Type B pancreatic cell (in vitro differentiated cells): Measurements from ENCODE around the gene HPCAL1. TPM values are rescaled to one million over a fixed set of nuclear protein-coding genes. Genes with fewer than 3 reads are reported as not detected.

Experiments used
- DNase-seq: peaks from one replicate; pipeline ENCODE4 v3.0.0; 2021; ENCODE audit warnings: mixed read lengths; ENCODE audit not compliant: unreplicated experiment; ENCODE audit errors: extremely low spot score
- H3K27ac Mint-ChIP-seq: 2 replicates; pipeline ENCODE4 v1.8.0; 2021; ENCODE audit warnings: mild to moderate bottlenecking, mixed read lengths
- H3K27me3 Mint-ChIP-seq: 2 replicates; pipeline ENCODE4 v1.8.0; 2021; ENCODE audit warnings: mixed read lengths
- H3K36me3 Mint-ChIP-seq: 2 replicates; pipeline ENCODE4 v1.8.0; 2021; ENCODE audit warnings: mixed read lengths
- H3K4me1 Mint-ChIP-seq: one replicate; pipeline ENCODE4 v1.8.0; 2021; ENCODE audit warnings: mixed read lengths; ENCODE audit not compliant: unreplicated experiment
- H3K4me3 Mint-ChIP-seq: 2 replicates; pipeline ENCODE4 v1.8.0; 2021; ENCODE audit warnings: mild to moderate bottlenecking, mixed read lengths
- H3K9me3 Mint-ChIP-seq: 2 replicates; pipeline ENCODE4 v1.8.0; 2021; ENCODE audit warnings: mixed read lengths
- total RNA-seq: library from RNA; stranded (reverse); gene quantifications from 2 replicates; pipeline ENCODE4 v1.2.1, GENCODE V29; 2021; ENCODE audit warnings: low replicate concordance
- TF ChIP-seq, protein P1 (sequence below): fragments of 200-600 bp; sonication (generic); conservative IDR thresholded peaks from 2 replicates; pipeline ENCODE4 v1.5.0; 2021; ENCODE audit warnings: antibody characterized with exemption, mild to moderate bottlenecking

Gene HPCAL1
- total RNA-seq, 1 donor from 2014 or later: 17.8 TPM

DNA sequence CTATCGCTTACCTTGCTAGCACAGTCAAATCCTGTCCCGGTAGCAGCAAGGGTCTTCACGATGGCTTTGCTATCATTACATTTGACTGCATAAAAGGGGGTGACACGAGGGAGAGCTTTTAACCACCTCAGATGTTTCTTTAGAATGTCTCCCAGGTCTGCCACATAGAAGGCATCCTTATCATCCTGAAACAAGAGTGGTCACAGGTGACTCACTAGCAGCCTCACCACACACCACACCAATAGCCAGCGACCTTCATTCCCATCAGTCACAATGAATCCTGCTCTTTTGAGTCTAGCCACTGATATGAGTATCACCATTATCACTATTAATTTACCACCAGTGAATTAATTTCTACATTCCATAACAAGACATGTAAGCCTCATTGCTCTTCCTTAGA lies 141.8 kb downstream of the HPCAL1 start:
- Mint-ChIP-seq H3K4me3 (no peak overlapping the region), H3K36me3 (peaks cover 33% of the 10 kb centered on the region), H3K27ac (no peak overlapping the region), H3K27me3 (peaks cover 3% of the 10 kb centered on the region), H3K9me3 (no peaks in the 10 kb centered on the region), H3K4me1 (peaks cover 5% of the 10 kb centered on the region)
- TF ChIP-seq, protein P1, sequence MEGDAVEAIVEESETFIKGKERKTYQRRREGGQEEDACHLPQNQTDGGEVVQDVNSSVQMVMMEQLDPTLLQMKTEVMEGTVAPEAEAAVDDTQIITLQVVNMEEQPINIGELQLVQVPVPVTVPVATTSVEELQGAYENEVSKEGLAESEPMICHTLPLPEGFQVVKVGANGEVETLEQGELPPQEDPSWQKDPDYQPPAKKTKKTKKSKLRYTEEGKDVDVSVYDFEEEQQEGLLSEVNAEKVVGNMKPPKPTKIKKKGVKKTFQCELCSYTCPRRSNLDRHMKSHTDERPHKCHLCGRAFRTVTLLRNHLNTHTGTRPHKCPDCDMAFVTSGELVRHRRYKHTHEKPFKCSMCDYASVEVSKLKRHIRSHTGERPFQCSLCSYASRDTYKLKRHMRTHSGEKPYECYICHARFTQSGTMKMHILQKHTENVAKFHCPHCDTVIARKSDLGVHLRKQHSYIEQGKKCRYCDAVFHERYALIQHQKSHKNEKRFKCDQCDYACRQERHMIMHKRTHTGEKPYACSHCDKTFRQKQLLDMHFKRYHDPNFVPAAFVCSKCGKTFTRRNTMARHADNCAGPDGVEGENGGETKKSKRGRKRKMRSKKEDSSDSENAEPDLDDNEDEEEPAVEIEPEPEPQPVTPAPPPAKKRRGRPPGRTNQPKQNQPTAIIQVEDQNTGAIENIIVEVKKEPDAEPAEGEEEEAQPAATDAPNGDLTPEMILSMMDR: no peak
- DNase-seq: no peak

DNA sequence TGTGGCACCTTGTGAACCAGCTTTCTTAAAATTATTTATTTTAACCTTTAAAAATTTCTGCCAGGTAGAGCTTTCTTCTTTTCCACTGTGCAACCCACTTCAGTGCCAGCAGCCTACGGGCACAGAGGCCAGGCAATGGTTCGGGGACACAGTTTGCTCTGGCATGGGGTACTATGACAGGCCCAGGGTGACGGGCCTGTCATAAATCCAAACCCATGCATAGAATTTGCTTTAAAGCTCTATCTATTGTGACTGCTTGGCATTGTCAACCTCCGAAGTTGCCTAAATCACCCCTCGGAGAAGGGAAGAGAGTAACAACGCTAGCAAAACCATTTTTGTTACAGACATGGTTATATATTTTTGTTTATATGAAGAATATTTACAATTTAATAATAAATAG lies 143.9 kb downstream of the HPCAL1 start:
- peaks cover 3% of the 10 kb centered on the region for H3K27me3 Mint-ChIP-seq
- H3K9me3 Mint-ChIP-seq: no peaks in the 10 kb centered on the region
- H3K4me3 Mint-ChIP-seq: peak overlapping the region; percentile 81
- H3K36me3 Mint-ChIP-seq: peaks cover 26% of the 10 kb centered on the region
- peaks cover 5% of the 10 kb centered on the region for H3K4me1 Mint-ChIP-seq
- H3K27ac Mint-ChIP-seq: no peak overlapping the region
- DNase-seq: no peak
- TF ChIP-seq, protein P1: no peak

DNA sequence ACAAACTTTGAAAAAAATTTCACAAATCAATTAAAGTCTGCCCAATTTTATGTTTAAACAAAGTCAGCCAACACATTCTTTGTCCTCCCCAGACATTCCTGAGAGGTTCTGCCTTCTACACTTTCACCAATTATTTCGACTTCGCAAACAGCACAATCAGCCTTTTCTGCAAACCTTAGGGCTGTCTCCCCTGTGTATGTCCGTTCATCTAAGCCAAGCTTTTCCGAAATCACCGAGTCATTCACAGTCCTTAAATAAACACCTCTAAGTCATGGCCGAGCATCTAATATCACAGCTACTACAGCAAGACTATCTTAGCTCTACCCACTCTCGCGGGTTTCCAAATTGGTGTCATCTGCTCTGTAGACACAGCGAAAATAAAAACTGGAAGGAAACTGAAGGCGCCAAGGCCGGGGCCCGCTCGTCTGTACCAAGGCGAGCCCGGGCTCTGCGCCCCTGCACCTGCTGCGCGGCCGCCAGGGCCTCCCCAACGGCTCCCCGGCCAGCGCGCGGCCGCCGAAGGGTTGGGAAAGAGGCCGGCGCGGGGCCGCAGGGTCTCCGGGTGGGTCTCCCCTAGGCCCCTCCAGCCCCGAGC lies 144.7 kb downstream of the HPCAL1 start:
- peaks cover 20% of the 10 kb centered on the region for H3K36me3 Mint-ChIP-seq
- peak overlapping the region; percentile 81 for H3K27ac Mint-ChIP-seq
- DNase-seq: no peak
- H3K27me3 Mint-ChIP-seq: peaks cover 6% of the 10 kb centered on the region
- H3K4me3 Mint-ChIP-seq: peak overlapping the region; percentile 93
- peaks cover 5% of the 10 kb centered on the region for H3K4me1 Mint-ChIP-seq
- H3K9me3 Mint-ChIP-seq: no peaks in the 10 kb centered on the region
- TF ChIP-seq, protein P1: peak; percentile 38

DNA sequence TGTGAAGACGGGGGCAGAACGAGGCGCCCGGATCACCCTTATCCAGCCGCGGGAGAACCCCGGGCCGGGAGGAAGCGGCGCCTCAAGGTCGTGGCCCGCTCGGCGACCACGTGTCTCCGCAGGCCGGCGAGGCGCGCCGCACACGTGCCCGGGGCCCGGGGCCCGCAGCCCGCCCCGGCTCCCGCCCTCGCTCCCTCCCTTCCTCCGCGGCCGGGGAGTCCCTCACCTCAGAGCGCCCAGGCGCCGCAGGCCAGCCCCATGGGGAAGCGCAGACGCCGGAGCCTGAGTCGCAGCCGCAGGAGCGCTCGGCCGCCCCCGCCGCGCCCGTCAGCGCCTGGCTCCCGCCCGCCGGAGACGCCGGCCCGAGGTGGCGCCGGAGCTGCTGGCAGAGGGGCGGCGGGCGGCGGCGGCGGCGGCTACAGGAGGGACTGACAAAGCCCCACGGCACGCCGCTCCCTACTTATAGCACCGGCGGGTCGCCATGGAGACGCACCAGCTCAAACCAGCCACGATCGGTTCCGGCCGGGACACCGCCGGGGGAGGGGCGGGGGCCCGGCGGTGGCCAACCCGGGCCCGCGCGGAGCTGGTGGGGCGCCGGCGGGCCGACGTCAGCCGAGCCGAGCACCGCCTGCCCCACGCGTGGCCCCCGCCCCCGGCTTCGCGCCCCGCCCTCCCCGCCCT lies 145.3 kb downstream of the HPCAL1 start, which contains the start of gene ODC1:
TSS of gene ODC1 (minus strand) at position 433 of the 681 bp plus-strand sequence. CDS start 3,295 bp downstream, outside the sequence.
- Mint-ChIP-seq H3K9me3 (no peaks in the 10 kb centered on the region), H3K27ac (peak within 1 kb of the TSS; percentile 81), H3K4me3 (peak within 1 kb of the TSS; percentile 93), H3K27me3 (peaks cover 6% of the 10 kb centered on the region), H3K36me3 (peaks cover 18% of the 10 kb centered on the region), H3K4me1 (peaks cover 6% of the 10 kb centered on the region)
- peak; percentile 97 for DNase-seq
- TF ChIP-seq, protein P1: peak; percentile 20

DNA sequence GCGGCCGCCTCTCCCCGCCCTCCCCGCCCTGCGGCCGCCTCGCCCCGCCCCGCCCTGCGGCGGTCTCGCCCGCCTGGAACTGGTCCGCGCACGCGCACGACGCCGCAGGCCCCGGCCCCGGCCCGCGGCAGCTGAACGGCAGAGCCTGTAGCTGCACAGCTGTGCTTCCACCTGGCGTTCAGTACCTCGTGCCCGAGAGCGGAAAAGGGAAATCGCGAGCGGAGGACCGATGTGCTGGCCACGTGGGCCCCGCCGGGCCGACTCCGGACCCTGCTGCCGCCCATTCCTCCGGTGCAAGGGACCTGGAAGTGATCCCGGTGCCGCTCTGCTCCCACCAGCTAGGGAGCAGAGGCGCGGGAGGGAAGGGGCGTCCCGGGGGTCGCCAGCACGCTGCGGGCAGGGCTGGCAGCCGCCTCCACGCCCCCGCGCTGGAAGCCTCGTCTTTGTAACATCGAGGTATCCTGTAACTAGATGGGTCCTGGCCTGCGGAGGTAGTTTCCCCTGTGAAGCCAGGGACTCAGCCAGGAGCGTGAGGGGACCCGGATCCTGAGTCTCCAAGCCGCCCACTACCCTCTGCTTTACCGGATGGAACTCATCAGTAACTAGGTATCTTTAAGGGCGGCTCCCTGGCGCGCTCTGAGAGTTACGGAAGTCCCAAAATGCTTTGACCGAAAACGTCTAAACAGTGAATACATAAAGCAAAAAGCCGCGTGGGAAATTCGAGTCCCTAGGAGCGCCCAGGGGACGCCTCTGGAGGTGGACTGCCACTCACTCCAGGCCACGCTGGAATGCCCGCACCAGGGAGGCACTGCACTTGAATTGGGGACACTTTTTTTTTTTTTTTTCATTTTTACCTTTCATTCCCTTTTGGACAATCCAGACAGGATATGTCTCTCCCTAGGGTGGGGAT lies 146.1 kb downstream of the HPCAL1 start:
- Mint-ChIP-seq H3K27me3 (peaks cover 10% of the 10 kb centered on the region), H3K36me3 (peaks cover 11% of the 10 kb centered on the region), H3K4me3 (peak overlapping the region; percentile 75), H3K4me1 (peaks cover 11% of the 10 kb centered on the region), H3K27ac (peak overlapping the region; percentile 50), H3K9me3 (no peaks in the 10 kb centered on the region)
- TF ChIP-seq, protein P1: peak; percentile 27
- DNase-seq: peak; percentile 94
